ENCODE measurements around the gene ST8SIA2.

Gene ST8SIA2

DNA sequence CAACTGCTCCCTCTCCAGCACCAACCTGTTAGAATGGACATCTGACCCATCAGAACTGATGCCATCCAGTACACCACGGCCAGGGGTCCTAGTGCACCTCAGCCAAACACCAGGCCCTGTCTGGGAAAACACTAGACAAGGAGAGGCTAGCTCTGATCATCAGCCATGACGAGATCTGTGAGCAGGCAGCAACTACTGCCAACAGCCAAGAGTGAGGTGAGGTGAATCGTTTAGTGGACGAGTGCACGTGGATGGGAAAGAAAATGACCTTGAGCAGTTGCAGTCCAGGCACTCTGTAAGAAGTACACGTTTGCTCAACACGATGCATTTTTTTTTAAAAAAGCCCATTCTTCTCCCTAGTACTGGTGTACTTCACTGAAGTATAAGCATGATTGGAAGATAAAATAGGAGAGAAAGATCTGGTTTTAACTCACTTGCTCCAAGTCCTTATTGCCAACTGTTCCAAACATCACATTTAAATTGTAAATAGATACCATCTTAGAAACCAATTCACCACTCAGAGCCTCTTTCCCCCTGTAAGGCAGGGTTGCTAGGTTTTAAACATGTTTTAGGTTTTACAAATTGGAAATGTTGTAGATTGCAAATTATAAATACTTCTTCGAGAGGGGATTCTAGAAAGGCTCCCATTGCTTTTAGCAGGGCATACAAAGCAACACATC, 5.7 kb downstream of the ST8SIA2 start:
- DNase-seq, result no peak

DNA sequence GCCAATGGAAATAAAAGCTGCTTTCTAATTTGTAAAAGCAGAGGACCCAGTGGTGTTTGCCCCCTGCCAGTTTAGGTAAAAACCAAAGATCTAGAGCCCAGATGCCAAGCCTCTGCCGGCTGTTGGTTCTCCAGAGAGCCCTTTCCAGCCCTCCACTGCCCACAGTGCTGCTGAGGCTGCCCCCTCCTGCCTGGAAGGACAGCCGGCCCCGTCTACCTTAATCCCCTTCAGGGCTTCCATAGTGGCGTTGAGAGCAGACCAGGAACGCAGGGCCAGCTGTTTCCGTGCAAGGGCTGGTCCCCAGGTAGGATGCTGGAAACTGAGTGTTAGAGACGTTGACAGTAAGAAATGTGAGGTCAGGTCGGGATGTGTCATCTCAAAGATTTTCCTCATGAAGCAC, 6.9 kb downstream of the ST8SIA2 start:
- no peak for DNase-seq

DNA sequence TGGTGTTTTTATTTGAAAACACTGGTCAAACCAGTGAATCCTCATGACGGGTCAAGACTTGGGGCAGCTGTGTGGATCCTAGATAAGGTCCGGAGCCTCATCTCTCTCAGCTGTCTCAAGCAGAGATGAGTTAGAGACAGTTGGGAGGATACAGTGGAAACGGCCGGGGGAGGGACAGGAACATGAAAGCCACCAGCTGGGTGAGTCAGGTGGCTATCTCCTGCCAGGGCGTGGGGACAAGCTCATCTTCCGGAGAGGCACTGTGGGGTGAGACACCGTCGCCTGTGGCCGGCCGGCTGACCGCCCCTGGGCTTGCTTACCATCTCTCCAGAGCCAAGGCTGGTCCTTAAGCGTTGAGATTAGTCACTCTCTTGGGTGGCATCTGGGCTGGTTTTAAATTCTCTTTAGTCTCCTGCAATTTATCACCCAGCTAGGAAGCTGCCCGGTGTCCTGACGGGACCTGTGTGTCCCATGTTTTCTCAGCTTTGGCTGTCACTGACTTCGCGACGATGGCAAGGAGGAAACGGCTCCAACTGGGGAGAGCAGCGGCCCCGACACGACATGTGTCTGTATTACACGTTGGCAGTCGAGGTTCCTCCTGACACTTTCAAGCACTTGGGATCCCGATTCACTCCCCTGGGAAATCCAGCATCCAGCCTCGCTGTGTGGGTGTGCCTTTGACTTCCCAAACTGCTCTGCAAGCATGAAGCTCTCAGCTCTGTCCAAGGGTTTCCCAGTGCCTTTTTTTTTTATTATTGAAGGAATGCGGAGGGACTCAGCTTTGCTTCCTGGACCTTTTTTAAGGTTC, 7.5 kb downstream of the ST8SIA2 start:
- no peak for DNase-seq

DNA sequence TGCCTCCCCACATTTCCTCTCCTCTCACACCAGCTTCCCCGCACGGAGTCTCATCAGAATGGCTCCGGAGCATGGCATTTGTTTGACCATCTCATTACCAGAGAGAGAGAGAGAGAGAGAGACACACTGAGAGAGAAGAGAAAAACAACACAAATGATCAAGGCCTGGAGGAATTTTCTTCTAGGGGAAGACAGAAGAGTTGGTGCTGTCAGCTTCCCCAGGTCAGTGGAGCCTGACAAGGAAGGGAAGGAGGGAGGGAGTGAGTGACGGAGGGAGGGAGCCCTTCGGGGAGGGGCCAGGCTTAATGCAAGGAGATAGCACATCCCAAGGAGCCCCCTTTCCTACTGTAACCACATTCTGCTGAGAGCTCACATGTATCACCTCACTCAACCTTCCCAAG, 9.1 kb downstream of the ST8SIA2 start:
- DNase-seq, result no peak

DNA sequence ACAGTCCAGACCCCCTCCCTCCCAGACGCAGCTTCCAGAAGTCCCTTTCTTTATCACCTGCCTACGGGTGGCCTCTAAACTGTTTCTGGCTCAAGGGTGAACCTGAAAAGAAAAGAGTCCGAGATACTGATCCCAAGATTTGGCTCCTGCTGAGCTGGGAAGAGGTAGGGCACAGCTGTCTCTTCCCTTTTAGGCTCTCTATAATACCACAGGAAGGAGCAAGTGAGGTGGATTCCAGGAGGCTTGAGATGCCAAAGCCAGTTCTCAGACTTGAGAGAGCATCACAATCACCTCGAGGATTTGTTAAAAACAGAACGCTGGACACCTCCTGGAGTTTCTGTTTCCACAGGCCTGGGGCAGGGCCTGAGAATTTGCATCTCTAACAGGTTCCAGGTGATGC, 12.3 kb downstream of the ST8SIA2 start:
- DNase-seq, result no peak

DNA sequence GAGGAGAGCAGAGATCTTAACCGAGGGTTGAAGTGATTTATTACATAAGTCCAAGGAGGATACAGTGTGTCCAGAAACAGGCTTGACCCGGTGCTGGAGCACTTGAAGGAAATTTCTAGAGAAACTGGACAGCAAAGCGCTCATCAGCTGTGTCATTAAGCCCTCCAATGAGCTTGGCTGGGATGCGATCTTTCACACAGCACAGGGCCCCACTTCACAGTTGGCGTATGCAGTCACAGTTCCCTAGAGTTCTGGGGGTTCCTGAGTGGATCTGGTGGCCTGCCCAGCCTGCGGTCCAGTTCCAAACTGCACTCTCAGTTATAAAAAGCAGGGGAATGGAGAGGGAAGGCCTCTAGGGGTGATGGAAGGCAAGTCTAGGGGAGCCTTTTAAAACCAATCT, 13.6 kb downstream of the ST8SIA2 start:
- no peak for DNase-seq

DNA sequence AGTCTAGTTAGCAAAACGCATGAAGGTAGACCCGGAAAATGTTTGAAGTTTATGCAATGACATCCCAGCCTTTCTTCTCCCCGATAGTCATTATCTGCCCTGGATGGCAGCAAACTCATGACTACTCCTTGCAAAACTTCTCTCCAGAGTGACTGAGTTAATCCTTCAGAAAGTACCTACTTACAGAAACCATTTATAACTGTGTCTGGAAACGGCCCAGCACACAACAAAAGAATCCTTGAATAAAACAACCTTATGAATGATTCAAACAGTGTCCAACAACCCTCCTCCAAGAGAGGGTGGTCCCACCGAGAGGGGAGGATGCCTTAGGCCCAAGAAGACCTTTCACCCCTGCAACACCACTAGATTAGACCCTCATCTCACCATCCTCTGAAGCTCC, 14.2 kb downstream of the ST8SIA2 start:
- no peak for DNase-seq

DNA sequence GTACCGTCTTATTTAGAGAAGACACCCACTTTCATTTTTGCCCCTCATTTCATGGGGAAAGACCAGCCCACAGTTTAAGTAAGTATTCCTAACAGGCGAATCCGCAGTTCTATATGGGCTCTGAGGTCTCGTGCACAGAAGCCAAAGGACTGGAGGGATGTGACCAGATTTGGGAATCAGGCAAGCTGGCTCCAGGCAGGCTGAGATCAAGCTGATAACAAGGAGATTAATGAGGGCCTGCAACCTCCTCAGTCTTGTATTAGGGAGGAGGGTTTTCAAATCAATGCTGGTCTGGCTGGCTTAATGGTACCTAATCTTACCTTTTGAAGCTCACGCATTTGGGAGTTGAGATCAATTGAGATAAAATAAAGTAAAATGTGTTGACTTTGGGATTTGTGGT, 15.3 kb downstream of the ST8SIA2 start:
- no peak for DNase-seq

DNA sequence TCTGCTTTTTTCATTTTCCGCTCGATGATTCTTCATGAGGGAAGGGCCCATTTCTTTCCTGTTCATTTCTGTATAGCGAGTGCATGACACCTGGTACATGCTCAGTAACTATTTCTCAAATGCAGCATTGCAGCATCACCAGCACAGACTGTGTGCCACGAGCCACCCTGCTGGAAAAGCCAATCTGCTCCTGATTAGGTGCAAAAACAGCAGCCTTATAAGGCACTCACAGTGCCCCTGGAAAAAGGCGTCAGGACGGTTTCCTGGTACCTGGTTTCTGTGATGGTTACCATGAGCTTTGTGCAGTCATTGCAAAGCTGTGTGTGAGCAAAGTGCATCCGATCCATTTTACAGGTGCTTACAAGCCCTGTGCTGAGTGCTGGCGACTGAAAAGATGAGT, 15.8 kb downstream of the ST8SIA2 start:
- no peak for DNase-seq

DNA sequence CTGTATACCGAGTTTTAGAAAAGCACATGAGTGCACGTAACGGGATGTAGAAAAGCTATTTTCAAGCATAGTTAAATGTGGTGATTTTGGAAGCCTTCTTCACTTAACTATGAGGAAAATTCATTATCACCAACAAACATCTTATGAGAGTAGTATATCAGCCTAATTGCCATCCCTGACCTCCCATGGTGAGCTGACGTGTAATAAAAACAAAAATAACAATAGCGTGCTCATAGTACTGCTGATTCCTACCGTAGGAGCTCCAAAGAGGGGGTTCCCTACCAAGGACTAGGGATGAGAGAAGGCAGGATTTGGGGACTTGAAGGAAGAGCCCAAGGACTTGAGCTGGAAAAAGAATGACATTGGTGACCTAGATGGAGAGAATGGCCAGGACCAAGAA, 16.9 kb downstream of the ST8SIA2 start:
- no peak for DNase-seq

DNA sequence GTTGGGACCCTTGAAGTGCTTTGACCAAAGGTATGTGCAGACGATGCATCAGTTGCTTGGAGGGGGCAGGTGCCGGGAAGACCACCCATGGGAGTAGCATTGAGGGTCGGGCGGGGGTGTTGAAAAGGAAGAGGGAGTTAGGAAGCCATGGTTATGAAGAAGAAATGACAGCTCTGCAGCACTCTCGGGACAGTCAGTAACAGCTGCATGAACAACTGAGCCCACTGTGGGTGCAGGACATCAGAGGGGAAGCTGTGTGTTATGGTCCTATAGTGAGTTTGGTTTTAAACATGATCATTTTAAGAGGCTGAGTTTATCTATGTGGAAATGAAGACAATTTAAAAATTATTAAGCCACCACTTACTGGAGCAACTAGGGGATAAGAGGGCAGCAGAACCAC, 17.6 kb downstream of the ST8SIA2 start:
- DNase-seq, result no peak

DNA sequence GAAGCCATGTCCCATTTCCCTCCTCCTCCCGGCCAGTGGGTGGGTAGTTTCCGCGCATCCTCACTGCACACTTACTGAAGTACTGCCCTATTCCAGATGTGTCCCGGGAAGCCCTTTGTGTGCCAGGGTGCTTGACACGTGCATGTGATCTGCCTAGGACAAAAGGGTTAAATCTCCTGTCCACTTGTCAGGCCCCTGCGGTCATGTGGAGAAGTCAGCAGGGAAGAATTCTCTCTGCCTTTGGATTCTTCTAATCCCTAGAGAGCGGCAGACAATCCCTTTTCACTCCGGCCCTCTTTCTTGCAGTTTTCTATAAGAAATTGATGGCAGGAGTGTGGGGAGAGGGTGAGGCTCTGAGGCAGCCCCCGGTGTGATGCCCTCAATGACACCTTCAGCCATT, 19.8 kb downstream of the ST8SIA2 start:
- DNase-seq, result no peak

DNA sequence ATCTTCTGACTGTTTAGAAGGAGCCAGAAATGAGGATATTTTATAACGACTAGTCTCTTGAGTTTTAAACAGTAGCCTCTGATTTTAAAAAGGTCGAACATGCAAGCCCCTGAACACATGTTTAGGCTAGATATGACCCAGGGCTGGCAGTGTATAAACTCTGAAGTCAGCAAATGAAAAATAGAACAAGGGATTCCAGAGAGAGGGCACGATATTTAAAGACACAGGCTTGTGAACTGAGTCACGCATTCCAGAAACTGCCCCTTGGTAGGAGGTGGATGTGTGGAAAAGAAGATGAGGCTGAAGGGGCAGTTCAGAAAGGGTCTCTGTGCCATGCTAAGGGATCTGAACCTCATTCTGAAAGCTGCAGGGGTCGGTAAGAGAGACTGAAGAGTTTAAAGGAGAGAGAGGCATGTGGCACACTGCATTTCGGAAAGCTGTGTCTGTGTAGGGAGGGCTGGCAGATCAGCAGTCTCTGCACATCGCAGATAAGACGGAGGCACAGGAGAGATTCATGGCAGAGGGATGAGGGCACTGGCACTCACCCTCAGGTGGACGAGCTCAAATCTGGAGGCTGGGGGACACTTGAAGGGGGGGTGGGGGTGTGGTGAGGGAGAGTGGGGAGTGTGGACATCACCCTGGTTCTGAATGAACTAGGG, 22.1 kb downstream of the ST8SIA2 start:
- DNase-seq, result no peak

DNA sequence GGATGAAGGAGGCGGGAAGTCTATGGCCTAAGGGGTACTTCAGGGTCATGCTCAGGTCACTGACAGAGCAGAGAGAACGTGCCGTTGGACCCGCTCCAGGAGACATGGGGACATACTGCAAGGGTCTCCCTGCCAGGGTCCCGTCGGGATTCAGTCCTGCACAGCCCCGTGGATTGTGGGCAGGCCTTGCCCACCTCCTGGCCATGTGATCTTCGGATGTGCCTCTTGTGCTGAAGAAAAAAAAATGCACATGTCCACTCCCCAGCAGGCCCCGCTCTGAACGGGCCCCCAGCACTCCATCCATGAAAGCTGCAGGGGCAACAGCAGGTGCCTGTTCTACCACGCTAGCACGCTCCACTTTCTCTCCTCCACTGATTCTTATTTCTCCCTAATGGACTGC, 22.9 kb downstream of the ST8SIA2 start:
- no peak for DNase-seq

DNA sequence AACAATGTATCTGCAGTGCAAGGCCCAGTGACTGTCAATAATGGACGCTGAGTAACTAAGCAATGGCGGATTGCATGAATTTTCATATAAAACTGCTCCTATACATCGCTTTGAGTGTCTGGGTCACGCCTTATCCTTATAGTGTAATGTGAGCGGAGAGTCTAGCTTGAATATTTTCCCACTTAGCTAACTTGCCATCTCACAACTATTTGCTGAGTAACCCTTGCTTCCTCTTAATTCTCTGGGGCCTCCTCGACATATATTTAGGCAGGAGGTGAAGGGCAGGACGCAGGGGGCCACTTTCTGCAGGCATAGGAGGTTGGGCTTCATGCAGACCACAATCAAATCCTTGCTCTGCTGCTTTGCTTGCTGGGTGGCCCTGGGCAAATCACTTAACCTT, 24.0 kb downstream of the ST8SIA2 start:
- no peak for DNase-seq

DNA sequence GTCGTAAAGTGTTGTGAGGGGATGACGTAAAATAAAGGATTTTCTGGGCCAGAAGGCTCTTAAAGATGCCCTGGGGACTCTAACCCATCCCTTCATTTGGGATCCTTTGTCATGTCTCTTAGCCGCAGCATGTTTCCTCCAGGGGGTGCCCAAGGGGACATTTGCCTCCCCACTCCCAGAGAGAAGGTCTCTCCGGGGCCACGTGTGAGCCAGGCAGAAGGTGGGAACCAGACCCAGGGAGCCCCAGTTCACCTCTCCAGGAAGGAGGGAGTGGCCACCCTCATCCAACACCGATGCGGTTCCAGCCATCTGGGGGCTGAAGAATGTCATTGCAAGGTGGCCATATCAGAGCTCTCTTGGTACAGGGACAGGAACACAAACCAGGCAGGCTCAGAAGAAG, 25.2 kb downstream of the ST8SIA2 start:
- DNase-seq, result no peak

DNA sequence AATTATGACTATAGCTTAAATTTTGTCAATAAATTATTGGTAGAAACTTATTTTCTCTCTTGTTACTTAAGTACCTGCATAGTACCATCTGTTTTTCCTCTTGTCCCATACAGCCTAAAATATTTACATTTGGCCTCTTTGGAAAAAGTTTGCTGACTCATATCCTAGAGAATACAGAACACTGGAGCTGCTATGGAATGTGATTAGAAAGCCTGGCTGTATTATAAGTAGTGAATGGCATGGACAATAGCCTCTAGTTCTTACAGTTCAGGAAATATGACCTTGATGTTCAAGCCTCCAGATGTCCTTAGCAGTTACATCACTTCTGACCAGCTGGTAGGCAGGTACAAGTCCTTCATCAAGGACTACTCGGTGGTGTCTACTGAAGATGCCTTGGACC, 28.3 kb downstream of the ST8SIA2 start:
- DNase-seq, result no peak

DNA sequence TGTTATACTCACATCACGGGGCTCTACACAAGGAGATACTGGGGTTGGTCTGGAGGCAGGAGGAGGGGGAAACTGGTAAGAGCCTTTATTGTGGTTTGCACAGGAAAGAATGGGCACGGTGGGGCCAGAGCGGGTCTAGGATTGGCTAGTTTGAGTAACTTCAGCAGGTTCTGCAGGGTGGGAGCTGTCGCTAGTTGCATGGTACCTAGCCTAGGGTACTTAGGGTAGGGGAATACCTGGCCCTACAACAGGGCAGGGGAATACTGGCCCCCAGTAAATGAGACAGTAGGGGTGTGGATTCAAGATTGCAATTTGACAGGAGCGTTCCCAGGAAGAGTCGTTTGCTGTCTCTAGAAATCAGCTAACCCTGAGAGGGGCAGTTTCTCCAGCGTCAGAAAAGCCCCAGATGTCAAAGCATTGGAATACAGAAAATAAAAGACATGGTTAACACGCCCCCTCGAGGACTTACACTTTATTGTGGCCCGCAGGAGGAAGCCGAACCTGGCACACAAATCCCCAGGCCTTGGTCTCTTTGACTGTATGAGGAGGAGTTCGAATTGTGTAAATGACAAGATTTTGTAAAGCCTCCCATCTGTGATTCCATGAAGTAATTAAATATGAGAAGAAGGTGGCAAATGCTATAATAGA, 32.0 kb downstream of the ST8SIA2 start:
- no peak for DNase-seq

DNA sequence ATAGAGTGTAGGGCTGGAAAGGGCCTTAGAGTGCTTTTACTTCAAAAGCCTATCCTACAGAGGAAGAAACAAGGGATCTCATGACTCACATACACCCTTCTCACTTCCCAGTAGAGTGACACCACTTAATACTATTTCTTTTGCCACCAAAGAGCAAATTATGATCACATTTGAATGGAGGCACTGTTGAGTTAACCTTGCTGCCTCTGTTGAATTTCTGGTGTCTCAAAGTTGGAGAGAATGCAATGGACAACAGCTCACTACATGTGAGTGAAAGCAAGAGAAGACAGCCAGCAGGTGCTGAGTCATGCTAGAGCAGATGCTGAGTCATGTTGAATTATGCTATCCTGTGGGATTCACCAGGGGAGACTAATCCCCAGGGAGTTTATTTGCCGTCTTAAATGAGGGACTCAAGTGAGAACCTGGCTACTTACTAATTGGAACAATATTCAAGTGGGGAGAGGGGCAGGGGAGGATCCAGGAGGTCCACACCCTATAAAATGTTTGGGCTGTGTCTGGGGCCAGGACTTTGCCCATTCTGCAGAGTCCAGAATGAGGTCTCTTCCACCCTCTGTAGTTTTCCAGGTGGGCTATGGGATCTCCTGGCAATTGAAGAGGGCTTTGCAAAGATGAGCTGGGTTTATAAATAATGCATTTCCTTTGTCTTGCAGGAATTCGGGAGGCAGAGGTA, 35.8 kb downstream of the ST8SIA2 start:
- no peak for DNase-seq

DNA sequence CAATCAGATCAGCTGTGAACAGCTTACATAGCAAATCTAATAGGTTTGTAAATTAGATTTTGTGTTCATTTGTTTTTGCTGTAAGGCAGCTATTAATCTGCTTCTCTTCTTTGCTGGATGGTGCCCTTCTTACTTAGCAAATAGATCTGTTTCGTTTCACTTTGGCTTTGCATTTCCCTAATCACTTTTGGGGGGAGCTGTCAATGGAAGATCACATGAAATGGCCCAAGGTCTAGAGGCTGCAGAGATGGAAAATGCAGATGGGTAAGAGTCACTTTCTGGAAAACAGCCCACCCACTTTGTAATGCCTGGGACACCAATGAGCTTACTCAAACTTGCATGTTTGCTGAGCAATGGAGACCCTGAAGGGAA, 36.4 kb downstream of the ST8SIA2 start:
- DNase-seq, result no peak

DNA sequence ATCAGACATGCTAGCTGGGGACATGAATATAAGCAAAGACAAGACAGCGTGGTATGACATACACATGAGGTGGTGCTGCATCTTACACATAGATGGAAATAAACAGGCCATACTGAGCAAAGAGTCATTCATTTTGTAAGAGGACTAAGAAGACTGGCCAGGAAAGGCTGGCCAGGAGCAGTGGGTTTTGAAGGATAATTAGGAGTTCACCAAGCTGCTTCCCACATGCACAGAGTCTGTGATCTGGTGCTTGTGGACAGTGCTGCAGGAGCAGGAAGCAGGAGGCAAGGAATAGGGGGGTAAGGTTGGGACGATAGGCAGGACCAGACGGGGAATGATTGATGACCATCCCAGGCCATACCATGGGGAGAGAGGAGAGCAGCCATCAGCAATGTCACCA, 41.5 kb downstream of the ST8SIA2 start:
- no peak for DNase-seq

DNA sequence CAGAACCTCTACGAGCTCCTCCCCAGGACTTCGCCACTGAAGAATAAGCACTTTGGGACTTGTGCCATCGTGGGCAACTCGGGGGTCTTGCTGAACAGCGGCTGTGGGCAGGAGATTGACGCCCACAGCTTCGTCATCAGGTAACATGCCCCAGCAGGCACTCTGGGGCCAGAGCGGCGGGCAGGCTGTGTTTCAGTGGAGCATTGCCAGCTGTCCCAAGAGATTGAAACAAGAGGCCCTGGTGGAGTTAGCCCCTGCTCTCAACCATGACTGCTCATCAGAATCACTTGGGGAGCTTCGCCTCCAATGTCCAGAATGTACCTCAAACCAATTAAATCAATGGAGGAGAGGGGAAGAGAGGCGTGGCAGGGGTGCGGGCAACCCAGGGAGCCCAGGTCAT, 44.8 kb downstream of the ST8SIA2 start:
- no peak for DNase-seq

DNA sequence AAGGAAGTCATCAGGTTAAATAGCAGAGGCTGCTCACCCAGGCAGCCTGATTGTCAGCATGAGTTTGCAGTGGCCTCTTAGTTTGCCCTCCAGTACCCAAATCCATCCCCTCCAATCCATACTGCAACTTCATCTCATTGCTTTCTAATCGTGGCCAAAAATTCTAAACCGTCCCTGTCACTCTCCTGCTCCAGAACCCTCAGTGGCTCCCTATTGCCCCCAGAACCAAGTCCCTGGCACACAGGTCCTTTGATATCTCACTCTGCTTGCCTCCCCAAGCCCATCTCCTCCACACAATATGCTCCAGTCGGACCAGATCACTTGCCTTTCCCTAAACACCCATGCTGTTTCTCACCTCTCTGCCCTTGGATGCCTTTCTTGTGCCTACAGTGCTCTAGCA, 49.7 kb downstream of the ST8SIA2 start:
- no peak for DNase-seq

Data from NCI-H146 (cell line).